ENCODE results near the gene UQCR11.

- TF ChIP-seq CTCF (IDR thresholded peaks at IDR 0.05; ENCODE audit: extremely low read depth in 1 of 2, insufficient read depth in 1 of 2, low read depth in 1 of 2, low read length in 2 of 2) (no peak), POLR2A (IDR thresholded peaks at IDR 0.05; ENCODE audit: low read depth, low read length) (no peak), MAX (IDR thresholded peaks at IDR 0.05; ENCODE audit: insufficient read depth, insufficient read length) (no peak)
Observed at GRCh38 chr19:1636325-1637236, 31.3 kb upstream of the UQCR11 start.
